ENCODE measurements around the gene SUSD6. TPM values are rescaled to one million over a fixed set of nuclear protein-coding genes. Genes with fewer than 3 reads are reported as not detected.

The SUSD6 gene
- total and polyA plus RNA-seq, 12 donors = 5.9 to 46.3 (median 25.2) TPM

DNA sequence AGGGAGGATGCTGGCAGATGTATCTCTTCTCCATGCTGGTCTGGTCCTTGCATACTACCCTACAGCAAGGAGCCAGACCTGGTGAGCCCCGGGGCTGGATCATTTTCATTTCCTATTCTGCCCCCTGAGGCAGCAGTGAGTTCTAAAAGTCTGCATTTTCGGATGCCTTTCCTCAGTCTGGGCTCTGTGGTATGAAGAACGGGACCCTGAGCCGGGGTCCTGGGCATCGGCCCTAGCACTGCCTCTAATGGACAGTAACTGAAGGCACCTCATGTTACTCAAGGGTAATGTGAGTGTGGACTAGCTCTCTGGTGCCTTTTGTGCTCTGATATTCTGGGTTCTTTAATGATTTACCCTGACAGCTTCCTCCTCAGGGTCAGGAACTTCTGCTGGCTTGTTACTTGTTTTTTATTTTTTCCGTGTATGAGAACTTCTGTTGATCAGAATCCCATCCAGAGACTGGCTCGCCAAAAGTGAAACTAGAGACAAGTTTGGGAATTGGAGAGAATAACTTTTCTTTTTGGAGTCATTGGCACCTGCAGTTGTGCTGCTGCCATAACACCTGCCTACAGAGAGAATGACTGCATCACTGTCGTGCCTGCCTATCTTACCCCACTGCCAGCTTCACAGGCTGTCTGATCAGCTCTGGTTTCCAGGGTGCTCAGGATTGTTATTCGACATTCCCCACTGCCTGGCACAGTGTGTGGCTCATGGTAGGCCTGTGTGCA, 62.3 kb downstream of the SUSD6 start:
- peak overlapping the region; percentile 24 to 78 (median 70) for H3K27ac ChIP-seq
- ATAC-seq (peak in 7 of 8 donors; percentile 19 to 51 (median 27)), DNase-seq (no peak)
- peaks cover 43 to 98% (median 79%) of the 10 kb centered on the region in 9 donors for H3K4me1 ChIP-seq
- no peaks in the 10 kb centered on the region for H3K9me3 ChIP-seq
- peaks cover 0 to 8% (median 0%) of the 10 kb centered on the region in 9 donors for H3K36me3 ChIP-seq
- intact Hi-C loops (cut with DNase I) = loop anchor here in 5 of 10 donors (5.0 to 10.0 kb wide), 3 partner anchors 41 to 61 kb away; partner anchors contain the start of gene SUSD6 (in 5 of the 5)
- H3K27me3 ChIP-seq = no peaks in the 10 kb centered on the region
- 32 to 50% methylated on average over 9 of the region's 9 CpGs for WGBS, 2 donors
- H3K4me3 ChIP-seq = peak overlapping the region in 3 of 10 donors; percentile 9 to 35 (median 24)
- TF ChIP-seq, protein P1, sequence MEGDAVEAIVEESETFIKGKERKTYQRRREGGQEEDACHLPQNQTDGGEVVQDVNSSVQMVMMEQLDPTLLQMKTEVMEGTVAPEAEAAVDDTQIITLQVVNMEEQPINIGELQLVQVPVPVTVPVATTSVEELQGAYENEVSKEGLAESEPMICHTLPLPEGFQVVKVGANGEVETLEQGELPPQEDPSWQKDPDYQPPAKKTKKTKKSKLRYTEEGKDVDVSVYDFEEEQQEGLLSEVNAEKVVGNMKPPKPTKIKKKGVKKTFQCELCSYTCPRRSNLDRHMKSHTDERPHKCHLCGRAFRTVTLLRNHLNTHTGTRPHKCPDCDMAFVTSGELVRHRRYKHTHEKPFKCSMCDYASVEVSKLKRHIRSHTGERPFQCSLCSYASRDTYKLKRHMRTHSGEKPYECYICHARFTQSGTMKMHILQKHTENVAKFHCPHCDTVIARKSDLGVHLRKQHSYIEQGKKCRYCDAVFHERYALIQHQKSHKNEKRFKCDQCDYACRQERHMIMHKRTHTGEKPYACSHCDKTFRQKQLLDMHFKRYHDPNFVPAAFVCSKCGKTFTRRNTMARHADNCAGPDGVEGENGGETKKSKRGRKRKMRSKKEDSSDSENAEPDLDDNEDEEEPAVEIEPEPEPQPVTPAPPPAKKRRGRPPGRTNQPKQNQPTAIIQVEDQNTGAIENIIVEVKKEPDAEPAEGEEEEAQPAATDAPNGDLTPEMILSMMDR (IDR thresholded peaks at IDR 0.05) = peak in 1 of 9 donors; percentile 9

DNA sequence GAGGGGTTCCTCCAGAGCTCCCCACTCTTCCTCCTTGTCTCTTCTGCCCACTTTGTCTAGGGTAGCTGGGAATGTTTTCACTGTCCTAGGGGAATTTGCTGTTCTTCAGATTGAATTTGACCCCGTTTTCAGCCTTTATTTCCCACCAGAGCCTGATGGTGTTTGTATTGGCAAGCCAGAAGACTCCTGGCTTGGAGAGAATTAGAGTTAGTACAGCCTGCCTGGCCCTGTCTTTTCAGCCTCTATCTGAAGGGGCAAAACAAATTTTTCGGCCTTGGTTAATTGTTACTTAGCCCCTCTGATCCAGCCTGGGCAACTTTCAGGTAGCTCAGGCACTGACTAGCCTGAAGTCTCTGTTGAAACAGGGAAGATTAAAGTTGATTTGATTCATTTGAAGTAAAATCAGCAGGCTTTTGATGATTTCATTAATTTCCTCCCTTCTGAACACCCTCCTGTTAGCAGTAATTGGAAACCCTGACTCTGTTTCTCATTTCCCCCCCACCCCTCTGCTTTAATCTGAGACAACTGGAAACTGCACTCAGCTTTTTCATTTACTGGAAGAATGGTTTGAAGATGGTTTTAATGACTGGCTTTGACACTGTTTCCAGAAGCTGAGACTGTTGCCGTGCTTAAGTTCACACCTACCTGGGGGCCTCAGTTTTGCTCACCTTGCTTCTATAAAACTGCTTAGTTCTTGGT, 63.3 kb downstream of the SUSD6 start:
- intact Hi-C loops (cut with DNase I) = loop anchor here in 7 of 10 donors (5.0 to 10.0 kb wide), 4 partner anchors 38 to 62 kb away; partner anchors contain the start of gene SUSD6 (in 5 of the 7)
- ATAC-seq = peak in 6 of 8 donors; percentile 18 to 57 (median 42)
- peak overlapping the region; percentile 24 to 78 (median 70) for H3K27ac ChIP-seq
- peak overlapping the region in 2 of 10 donors; percentile 9 to 24 for H3K4me3 ChIP-seq
- no peaks in the 10 kb centered on the region for H3K9me3 ChIP-seq
- TF ChIP-seq, protein P1 (IDR thresholded peaks at IDR 0.05) = no peak
- peaks cover 43 to 90% (median 72%) of the 10 kb centered on the region in 9 donors for H3K4me1 ChIP-seq
- WGBS, 2 donors = 51 to 62% methylated on average over 3 of the region's 3 CpGs
- no peaks in the 10 kb centered on the region for H3K27me3 ChIP-seq
- H3K36me3 ChIP-seq = peaks cover 0 to 9% (median 0%) of the 10 kb centered on the region in 9 donors
- no peak for DNase-seq

DNA sequence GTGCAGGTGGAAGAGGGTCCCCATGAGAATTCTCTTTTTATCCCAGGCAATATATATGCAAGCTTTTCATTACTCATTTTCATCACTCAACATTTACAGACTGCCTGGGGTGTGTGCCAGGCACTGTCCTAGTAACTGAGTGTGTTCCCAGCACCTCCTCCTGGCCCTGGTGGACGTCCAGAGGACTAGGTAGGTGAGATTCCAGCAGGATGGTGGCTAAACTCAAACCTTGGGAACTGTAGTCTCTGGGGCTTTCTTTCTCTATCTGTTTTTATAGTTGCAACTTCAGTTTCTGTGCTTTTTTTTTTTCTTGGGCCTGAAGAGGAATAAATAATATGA, 63.8 kb downstream of the SUSD6 start:
- peak in 1 of 2 donors; percentile 36 for DNase-seq
- intact Hi-C loops (cut with DNase I) = loop anchor here in 7 of 10 donors (5.0 to 10.0 kb wide), 2 partner anchors 37 to 60 kb away; partner anchors contain the start of gene SUSD6 (in 4 of the 7)
- TF ChIP-seq, protein P1 (IDR thresholded peaks at IDR 0.05) = peak in 2 of 9 donors; percentile 14 to 16
- Histone ChIP-seq H3K4me1 (peaks cover 40 to 89% (median 72%) of the 10 kb centered on the region in 9 donors), H3K27ac (peak overlapping the region in 9 of 10 donors; percentile 24 to 75 (median 70)), H3K4me3 (no peak overlapping the region), H3K27me3 (no peaks in the 10 kb centered on the region), H3K9me3 (no peaks in the 10 kb centered on the region), H3K36me3 (peaks cover 0 to 9% (median 0%) of the 10 kb centered on the region in 9 donors)
- WGBS, 2 donors = 10 to 14% methylated on average over 1 of the region's 1 CpG
- ATAC-seq = peak in 6 of 8 donors; percentile 19 to 76 (median 59)

DNA sequence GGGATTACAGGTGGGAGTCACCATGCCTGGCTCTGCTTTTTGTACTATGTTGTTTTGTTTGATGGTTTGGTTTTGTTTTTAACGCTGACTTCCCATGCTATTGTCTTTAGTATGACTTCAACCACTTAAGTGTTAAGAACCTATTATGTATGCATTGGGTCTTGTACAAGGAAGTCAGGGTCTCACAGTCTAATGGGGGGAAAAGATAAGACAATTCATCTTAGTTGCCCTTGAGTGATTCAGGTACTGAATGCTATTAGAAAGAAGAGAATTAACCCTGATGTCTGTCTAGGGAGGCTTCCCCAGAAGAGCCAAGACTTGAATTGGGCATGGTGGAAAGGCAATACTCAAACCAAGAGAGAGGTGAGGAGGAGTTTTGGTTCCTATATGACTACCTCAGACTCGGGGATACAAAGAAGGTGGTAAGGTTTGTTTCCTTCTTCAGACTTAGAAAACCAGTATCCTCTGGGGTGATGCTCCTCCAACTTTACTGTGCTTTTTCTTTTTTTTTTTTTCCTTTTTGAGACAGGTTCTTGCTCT, 64.6 kb downstream of the SUSD6 start:
- no peaks in the 10 kb centered on the region for H3K27me3 ChIP-seq
- peaks cover 0 to 9% (median 0%) of the 10 kb centered on the region in 9 donors for H3K36me3 ChIP-seq
- DNase-seq = no peak
- WGBS, 2 donors = 81 to 88% methylated on average over 2 of the region's 2 CpGs
- H3K4me3 ChIP-seq = no peak overlapping the region
- TF ChIP-seq, protein P1 (IDR thresholded peaks at IDR 0.05) = no peak
- peaks cover 32 to 89% (median 72%) of the 10 kb centered on the region in 9 donors for H3K4me1 ChIP-seq
- H3K9me3 ChIP-seq = no peaks in the 10 kb centered on the region
- H3K27ac ChIP-seq = peak overlapping the region in 6 of 10 donors; percentile 2 to 75 (median 70)
- intact Hi-C loops (cut with DNase I) = loop anchor here in 7 of 10 donors (5.0 to 10.0 kb wide), 2 partner anchors 36 to 61 kb away; partner anchors contain the start of gene SUSD6 (in 4 of the 7)
- ATAC-seq = no peak
